Breast epithelium (tissue), 4 donors: ENCODE data around the gene ANKRD10. TPM values are rescaled to one million over a fixed set of nuclear protein-coding genes. Genes with fewer than 3 reads are reported as not detected.

ENCODE experiments used
- DNase-seq, 2 donors: peaks; one replicate each; pipeline ENCODE4 v3.0.0-alpha.2; 2019; ENCODE audit warnings: low spot score in 2 of 2
- H3K27ac ChIP-seq, 2 donors: fragments of 200-600 bp; sonication (generic) in 1 of 2; one replicate each; pipeline ENCODE4 v1.5.1; 2016 to 2019; ENCODE audit warnings: mild to moderate bottlenecking in 1 of 2
- H3K27me3 ChIP-seq, 2 donors: fragments of 200-600 bp; sonication (generic) in 1 of 2; one replicate each; pipeline versions ENCODE4 v1.5.1 to v1.6.0; 2017 to 2019; ENCODE audit warnings: control low read depth in 1 of 2, mild to moderate bottlenecking in 1 of 2
- H3K36me3 ChIP-seq: fragments of 200-600 bp; one replicate; pipeline ENCODE4 v1.5.1; 2019
- H3K4me1 ChIP-seq, 2 donors: fragments of 200-600 bp; sonication (generic); one replicate each; pipeline ENCODE4 v1.5.1; 2016 to 2019; ENCODE audit warnings: control low read depth in 1 of 2
- H3K4me3 ChIP-seq, 3 donors: fragments of 200-600 bp; sonication (generic); 1 replicate in 2 of 3; 2 replicates in 1 of 3; pipeline ENCODE4 v1.5.1; 2016 to 2019; ENCODE audit warnings: mild to moderate bottlenecking in 3 of 3, moderate library complexity in 2 of 3
- H3K9me3 ChIP-seq, 2 donors: fragments of 200-600 bp; sonication (generic) in 1 of 2; one replicate each; pipeline ENCODE4 v1.5.1; 2016 to 2019; ENCODE audit warnings: control low read depth in 1 of 2
- POLR2A ChIP-seq: fragments of 450-650 bp; IDR thresholded peaks from one replicate; pipeline ENCODE4 v1.6.1; 2016; ENCODE audit warnings: antibody characterized with exemption, mild to moderate bottlenecking, moderate library complexity
- POLR2AphosphoS5 ChIP-seq, 3 donors: sonication (generic); formaldehyde crosslinking; IDR thresholded peaks; one replicate each; pipeline ENCODE4 v1.6.1; 2017; ENCODE audit warnings: antibody characterized with exemption in 3 of 3
- intact Hi-C: fragments of 100-400 bp; cut with DNase I; formaldehyde crosslinking; loops from one replicate; pipeline ENCODE4 v1.15.1; 2023; ENCODE audit warnings: low total_unique reads
- total RNA-seq, 3 donors: library from RNA; depleted of rRNA; stranded (reverse); fragments of >200 nt; gene quantifications; one replicate each; pipeline ENCODE4 v1.1.0, GENCODE V29; 2016
- TF ChIP-seq, protein P1 (sequence below), 3 donors: fragments of 450-650 bp; IDR thresholded peaks; one replicate each; pipeline ENCODE4 v1.5.1; 2016 to 2017; ENCODE audit warnings: antibody characterized with exemption in 3 of 3, mild to moderate bottlenecking in 3 of 3, moderate library complexity in 3 of 3

ANKRD10 gene
- total RNA-seq, 3 donors from 2014 or later, result 133 to 206 (median 193) TPM

DNA sequence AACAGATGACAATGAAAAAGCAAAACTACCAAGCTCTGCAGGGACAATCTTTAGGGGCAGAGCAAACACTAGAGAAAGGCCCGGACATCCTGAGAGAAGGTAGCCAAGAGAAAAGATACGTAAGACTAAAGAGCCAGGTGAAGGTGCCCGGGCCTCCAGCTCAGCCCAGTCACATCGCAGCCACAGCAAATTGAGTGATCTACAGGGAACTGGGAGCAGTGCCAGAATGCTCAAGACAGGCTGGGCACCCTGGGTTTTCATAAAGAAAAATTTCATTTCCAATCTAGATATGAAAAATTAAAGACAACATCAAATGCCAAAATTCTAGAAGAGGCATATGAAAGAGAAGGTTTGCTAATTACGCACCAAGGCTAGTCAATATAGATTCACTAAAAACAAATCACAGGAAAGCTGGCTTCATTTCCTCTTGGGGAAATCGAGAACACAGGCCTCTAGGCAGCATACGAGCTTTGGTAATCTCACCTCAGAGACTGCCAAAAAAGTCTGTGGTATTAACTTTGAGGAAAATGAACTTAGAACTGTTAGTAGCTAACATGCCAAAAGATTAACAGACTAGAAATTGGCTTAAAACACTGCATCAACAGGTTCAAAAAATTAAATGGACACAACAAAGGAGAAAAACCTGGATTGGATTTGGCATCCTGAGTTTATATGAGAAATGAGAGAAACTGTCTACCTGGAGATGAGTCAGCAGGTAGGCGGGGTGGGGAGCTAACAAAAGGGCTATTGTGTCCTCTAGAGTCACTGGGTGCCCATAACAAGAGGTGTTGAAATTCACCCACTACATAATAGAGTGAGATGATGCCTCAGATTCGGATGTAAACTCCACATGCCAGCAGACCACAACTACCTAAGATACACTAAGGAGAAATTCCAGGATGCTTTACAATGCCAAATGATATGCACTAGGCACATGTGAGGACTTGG is 6.6 kb downstream of the ANKRD10 start:
- H3K4me1 ChIP-seq, result peaks cover 9 to 29% of the 10 kb centered on the region in 2 donors
- TF ChIP-seq POLR2A (no peak), POLR2AphosphoS5 (IDR thresholded peaks at IDR 0.05) (no peak)
- TF ChIP-seq, protein P1, sequence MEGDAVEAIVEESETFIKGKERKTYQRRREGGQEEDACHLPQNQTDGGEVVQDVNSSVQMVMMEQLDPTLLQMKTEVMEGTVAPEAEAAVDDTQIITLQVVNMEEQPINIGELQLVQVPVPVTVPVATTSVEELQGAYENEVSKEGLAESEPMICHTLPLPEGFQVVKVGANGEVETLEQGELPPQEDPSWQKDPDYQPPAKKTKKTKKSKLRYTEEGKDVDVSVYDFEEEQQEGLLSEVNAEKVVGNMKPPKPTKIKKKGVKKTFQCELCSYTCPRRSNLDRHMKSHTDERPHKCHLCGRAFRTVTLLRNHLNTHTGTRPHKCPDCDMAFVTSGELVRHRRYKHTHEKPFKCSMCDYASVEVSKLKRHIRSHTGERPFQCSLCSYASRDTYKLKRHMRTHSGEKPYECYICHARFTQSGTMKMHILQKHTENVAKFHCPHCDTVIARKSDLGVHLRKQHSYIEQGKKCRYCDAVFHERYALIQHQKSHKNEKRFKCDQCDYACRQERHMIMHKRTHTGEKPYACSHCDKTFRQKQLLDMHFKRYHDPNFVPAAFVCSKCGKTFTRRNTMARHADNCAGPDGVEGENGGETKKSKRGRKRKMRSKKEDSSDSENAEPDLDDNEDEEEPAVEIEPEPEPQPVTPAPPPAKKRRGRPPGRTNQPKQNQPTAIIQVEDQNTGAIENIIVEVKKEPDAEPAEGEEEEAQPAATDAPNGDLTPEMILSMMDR (IDR thresholded peaks at IDR 0.05), result no peak
- intact Hi-C loops, result no loop called here
- H3K27ac ChIP-seq, result peak overlapping the region; percentile 83 to 86
- peak overlapping the region in 1 of 3 donors; percentile 4 for H3K4me3 ChIP-seq
- H3K36me3 ChIP-seq, result no peaks in the 10 kb centered on the region
- H3K27me3 ChIP-seq, result no peaks in the 10 kb centered on the region
- H3K9me3 ChIP-seq, result no peaks in the 10 kb centered on the region
- peak in 1 of 2 donors; percentile 91 for DNase-seq

DNA sequence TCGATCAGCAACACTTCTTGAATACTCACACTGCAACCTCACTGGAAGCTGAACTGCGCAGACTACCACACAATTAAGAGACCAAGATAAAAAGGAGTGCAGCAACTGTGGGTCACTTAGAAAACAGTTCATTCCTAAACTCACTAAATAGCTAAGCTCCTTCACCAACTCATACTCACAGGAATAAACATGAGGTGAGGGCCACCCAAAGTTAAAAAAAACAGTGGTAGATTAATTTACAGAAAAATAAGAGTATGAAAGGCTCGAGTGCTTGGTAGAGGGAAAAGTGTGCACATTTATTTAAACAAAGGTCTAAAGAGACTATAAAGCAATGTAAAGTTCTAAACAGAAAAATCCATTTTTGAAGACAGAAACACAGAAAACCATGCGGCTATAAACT is 7.6 kb downstream of the ANKRD10 start:
- H3K9me3 ChIP-seq, result no peaks in the 10 kb centered on the region
- peak overlapping the region in 1 of 2 donors; percentile 83 for H3K27ac ChIP-seq
- H3K27me3 ChIP-seq, result no peaks in the 10 kb centered on the region
- no peak overlapping the region for H3K4me3 ChIP-seq
- no peak for DNase-seq
- H3K4me1 ChIP-seq, result peaks cover 9 to 25% of the 10 kb centered on the region in 2 donors
- H3K36me3 ChIP-seq, result no peaks in the 10 kb centered on the region
- intact Hi-C loops, result no loop called here
- no peak for TF ChIP-seq POLR2AphosphoS5 (IDR thresholded peaks at IDR 0.05)
- TF ChIP-seq, protein P1 (IDR thresholded peaks at IDR 0.05), result no peak

DNA sequence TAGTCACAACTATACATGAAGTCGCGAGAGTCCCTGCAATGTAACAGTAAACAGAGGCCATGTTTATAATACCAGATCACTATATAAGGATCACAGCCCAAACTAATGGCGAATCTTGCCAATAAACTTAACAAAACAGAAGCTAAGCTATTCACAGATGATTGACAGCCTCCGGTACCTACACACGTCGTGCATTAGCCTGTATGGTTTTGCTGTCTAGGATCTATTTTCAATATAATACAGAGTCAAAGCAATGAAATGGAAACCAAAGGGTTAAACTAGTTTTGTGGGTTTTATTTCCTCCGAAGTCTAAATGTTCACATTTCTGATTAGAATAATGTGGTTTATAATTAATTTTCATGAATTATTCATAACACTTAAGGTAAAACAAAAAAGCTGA is 10.1 kb downstream of the ANKRD10 start:
- H3K9me3 ChIP-seq, result no peaks in the 10 kb centered on the region
- DNase-seq, result no peak
- intact Hi-C loops, result no loop called here
- H3K4me3 ChIP-seq, result no peak overlapping the region
- H3K36me3 ChIP-seq, result no peaks in the 10 kb centered on the region
- H3K27me3 ChIP-seq, result no peaks in the 10 kb centered on the region
- no peak overlapping the region for H3K27ac ChIP-seq
- peaks cover 5 to 10% of the 10 kb centered on the region in 2 donors for H3K4me1 ChIP-seq
- TF ChIP-seq, protein P1 (IDR thresholded peaks at IDR 0.05), result no peak
- TF ChIP-seq POLR2A (no peak), POLR2AphosphoS5 (IDR thresholded peaks at IDR 0.05) (no peak)

DNA sequence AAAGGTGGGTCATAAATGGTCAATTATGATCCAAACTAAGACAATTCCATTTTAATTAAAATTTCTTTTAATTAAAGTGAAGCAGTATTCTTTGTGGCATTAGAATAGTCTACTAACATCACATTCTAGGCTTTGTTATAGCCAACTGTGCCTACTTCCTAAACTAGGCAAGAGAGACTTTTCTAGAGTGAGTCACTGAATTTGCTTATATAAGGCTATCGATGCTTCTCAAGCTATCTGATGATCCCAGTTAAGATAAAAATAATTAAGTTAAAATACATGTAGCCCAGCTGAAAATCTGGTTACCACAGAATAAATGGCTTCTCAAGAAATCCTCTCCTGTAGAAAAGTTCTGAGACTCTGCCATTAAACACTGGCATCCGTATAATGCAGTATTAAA is 12.5 kb downstream of the ANKRD10 start:
- Histone ChIP-seq H3K4me3 (no peak overlapping the region), H3K27ac (no peak overlapping the region), H3K27me3 (no peaks in the 10 kb centered on the region), H3K36me3 (no peaks in the 10 kb centered on the region), H3K9me3 (no peaks in the 10 kb centered on the region), H3K4me1 (no peaks in the 10 kb centered on the region)
- TF ChIP-seq POLR2AphosphoS5 (IDR thresholded peaks at IDR 0.05), result no peak
- TF ChIP-seq, protein P1 (IDR thresholded peaks at IDR 0.05), result no peak
- no peak for TF ChIP-seq POLR2A
- DNase-seq, result no peak
- intact Hi-C loops, result no loop called here

DNA sequence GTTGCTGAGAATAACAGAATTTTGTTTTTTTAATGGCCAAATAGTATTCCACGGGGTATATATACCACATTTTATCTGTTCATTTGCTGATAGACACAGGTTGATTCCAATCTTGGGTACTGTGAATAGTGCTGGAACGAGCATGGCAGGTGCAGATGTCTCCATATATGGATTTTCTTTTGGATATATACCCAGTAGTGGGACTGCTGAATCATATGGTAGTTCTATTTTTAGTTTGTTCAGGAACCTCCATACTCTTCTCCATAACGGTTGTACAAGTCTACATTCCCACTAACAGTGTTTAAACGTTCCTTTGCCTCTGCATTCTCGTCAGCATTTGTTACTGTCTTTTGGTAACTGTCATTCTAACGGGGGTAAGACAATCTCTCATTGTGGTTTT is 17.3 kb downstream of the ANKRD10 start:
- no peaks in the 10 kb centered on the region for H3K27me3 ChIP-seq
- TF ChIP-seq POLR2A, result no peak
- TF ChIP-seq, protein P1 (IDR thresholded peaks at IDR 0.05), result no peak
- no peak for TF ChIP-seq POLR2AphosphoS5 (IDR thresholded peaks at IDR 0.05)
- DNase-seq, result no peak
- H3K27ac ChIP-seq, result no peak overlapping the region
- intact Hi-C loops, result no loop called here
- H3K9me3 ChIP-seq, result no peaks in the 10 kb centered on the region
- no peaks in the 10 kb centered on the region for H3K4me1 ChIP-seq
- H3K36me3 ChIP-seq, result peaks cover 4% of the 10 kb centered on the region
- no peak overlapping the region for H3K4me3 ChIP-seq
